ENCODE measurements around the gene RAB1A. TPM values are rescaled to one million over a fixed set of nuclear protein-coding genes. Genes with fewer than 3 reads are reported as not detected.
"Not testable (repeated sequence)": the region's sequence is repeated elsewhere in the genome, so short reads cannot be mapped to it uniquely, and the experiment has no call there.

Gene RAB1A
- total RNA-seq (2014; rRNA removed; shearing (Covaris generic)), result 118 and 127 TPM in 2 replicates

DNA sequence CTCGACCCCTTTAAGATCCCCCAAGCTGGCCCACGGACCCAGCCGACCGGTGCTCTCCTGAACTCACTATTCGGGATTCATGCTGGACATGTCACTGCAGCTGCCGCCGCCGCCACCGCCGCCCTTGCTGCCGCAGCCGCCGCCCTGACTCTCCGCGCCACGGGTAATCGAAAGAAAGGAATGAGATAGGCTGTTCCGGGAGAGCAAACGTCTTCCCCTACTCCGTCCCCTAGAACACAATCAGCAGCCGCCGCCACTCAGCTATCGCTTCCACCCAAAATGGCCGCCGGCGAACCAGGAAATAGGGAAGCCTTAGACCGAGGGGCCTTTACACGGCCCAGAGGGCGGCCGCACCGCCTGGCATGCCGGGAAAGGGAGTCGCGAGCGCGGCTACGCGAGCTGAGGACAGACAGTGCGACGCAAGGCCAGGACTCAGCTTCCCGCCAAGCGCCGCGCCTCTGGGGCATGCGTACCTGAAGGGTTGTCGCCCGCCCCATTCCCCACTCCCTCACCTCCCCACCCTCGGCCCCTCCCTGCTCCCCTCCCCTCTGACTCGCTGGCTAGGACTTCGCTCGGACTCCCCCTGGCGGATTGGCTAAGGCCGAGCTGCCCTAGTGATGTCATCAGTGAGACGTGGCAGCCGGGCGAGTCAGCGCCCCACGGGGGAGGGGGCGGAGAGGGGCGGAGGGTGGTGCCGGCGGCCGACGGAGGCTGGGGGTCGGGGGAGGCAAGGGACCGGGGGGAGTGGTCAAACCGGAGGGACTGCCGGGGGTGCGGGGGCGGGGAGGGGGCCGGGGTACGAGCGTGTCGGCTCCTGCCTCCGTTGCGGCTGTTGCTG is at the start of gene RAB1A:
Gene RAB1A, minus strand, starts transcription at position 281 of the 838 bp plus-strand sequence. Its CDS starts 191 bp downstream, at position 90.
- peak; percentile 100 for DNase-seq
- Histone ChIP-seq H3K27ac (peak within 1 kb of the TSS; percentile 82), H3K27me3 (no peaks in the 10 kb centered on the region), H3K4me1 (peaks cover 3% of the 10 kb centered on the region; the same call in 1 of the 2 replicates), H3K9me3 (replicated peaks) (no peaks in the 10 kb centered on the region), H3K4me3 (peak within 1 kb of the TSS; percentile 93), H3K36me3 (no peaks in the 10 kb centered on the region; the same call in 1 of the 2 replicates)

DNA sequence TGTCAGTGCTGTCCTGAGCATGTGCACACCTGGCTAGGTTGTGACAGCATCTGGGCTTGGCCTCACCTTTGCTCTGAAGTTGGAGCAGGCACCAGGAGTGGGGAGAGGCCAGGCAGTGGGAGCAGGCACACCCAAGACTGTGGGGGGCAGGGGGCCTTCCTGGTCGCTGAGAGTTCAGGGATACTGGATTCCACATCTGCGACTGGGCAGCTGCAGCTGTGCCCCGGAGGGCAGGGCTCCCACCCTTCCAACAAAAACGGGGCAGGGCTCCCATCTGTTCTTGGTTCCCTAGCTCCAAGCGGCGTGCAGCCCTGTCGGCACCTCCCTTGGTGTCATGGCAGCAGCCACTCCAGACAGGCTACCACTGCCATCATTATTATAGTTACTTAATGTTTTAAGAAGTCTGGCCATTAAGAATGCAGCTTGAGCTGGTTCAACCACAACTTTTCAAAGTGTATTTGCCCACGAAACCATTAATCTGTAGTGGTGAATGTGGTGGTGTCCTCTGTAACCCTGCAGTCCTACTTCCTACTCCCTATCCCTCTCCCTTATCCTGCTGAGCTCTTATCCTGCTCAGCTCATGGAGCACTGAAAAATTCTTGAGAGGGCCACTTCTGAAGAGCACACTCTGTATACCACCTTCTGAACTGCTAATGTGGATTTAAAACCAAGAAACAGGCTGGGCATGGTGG is 48.0 kb upstream of the RAB1A start:
- peak; percentile 36 to 51 for DNase-seq
- peaks cover 6% of the 10 kb centered on the region; the same call in 1 of the 2 replicates for H3K27me3 ChIP-seq
- no peaks in the 10 kb centered on the region for H3K9me3 ChIP-seq (replicated peaks)
- no peak overlapping the region for H3K4me3 ChIP-seq
- no peaks in the 10 kb centered on the region for H3K4me1 ChIP-seq
- no peaks in the 10 kb centered on the region for H3K36me3 ChIP-seq
- H3K27ac ChIP-seq, result no peak overlapping the region

DNA sequence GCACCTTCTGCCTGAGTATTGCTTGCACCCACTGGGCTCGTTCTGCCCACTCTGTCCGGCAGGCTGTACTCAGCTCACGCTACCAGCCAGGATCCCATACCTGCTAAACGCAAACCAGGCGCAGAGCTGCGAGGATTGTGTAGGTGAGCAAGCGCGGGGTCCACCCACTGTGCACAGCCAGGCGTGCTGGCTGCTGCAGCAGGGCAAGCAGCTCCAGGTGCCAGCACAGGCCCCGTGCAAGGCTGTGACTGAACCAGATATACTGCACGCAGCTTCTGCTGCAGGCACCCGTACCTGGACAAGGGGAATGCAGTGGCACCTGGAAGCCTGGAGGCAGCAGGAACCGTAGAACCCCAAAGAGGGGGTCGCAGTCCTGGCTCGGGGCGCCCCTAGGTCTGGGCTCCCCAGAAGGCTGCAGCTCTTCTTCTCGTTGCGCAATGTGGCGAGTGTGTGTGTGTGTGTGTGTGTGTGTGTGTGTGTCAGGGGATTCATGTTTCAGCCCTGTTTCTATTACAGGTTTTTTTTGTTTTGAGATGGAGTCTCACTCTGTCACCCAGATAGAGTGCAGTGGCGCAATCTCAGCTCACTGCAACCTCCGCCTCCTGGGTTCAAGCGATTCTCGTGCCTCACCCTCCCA is 46.1 kb upstream of the RAB1A start:
- Histone ChIP-seq H3K4me1 (no peaks in the 10 kb centered on the region), H3K36me3 (no peaks in the 10 kb centered on the region), H3K9me3 (replicated peaks) (no peaks in the 10 kb centered on the region), H3K4me3 (no peak overlapping the region), H3K27ac (no peak overlapping the region), H3K27me3 (peaks cover 6% of the 10 kb centered on the region; the same call in 1 of the 2 replicates)
- DNase-seq, result no peak

DNA sequence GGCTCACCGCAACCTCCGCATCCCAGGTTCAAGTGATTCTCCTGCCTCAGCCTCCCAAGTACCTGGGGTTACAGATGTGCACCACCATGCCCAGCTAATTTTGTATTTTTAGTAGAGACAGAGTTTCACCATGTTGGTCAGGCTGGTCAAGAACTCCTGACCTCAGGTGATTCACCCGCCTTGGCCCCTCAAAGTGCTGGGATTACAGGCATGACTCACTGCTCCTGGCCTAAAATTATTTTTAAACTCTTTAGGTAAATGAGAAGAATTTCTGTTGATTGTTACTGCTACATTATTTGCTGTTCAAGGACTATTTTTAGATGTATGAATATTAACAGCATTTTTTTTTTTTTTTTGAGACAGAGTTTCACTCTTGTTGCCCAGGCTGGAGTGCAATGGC is 44.1 kb upstream of the RAB1A start:
- H3K27ac ChIP-seq; H3K27me3 ChIP-seq; H3K9me3 ChIP-seq (replicated peaks); H3K4me1 ChIP-seq; H3K36me3 ChIP-seq; DNase-seq; H3K4me3 ChIP-seq: not testable (repeated sequence)

DNA sequence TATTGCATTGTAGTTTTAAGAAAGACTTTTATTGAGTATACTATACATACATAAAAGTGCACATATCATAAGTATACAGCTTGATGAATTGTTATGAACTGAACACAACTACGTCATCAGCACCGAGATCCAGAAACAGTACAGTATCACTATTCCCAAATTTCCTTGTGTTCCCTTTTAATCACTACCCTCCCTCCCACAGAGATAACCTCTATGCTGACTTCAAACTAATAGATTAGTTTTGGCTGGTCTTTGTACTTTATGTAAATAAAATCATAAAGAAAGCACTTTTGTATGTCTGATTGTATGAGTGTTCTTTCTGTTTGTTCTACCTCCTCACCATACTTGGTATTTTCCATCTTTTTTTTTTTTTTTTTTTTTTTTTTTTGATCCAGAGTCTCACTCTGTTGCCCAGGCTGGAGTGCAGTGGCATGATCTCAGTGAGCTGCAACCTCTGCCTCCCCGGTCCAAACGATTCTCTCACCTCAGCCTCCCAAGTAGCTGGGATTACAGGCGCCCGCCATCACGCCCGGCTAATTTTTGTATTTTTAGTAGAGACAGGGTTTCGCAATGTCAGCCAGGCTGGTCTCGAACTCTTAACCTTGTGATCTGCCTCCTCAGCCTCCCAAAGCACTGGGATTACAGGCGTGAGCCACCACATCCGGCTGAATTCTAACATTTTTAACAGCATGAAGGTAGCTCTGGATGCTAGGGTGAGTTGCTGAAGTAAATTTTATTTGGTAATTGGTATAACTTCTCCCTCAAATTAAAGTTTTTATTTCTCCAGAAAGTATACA is 43.3 kb upstream of the RAB1A start:
- no peak overlapping the region for H3K27ac ChIP-seq
- no peaks in the 10 kb centered on the region for H3K36me3 ChIP-seq
- no peak for DNase-seq
- H3K9me3 ChIP-seq (replicated peaks), result no peaks in the 10 kb centered on the region
- H3K4me1 ChIP-seq, result no peaks in the 10 kb centered on the region
- H3K27me3 ChIP-seq, result no peaks in the 10 kb centered on the region; the same call in 1 of the 2 replicates
- no peak overlapping the region for H3K4me3 ChIP-seq

DNA sequence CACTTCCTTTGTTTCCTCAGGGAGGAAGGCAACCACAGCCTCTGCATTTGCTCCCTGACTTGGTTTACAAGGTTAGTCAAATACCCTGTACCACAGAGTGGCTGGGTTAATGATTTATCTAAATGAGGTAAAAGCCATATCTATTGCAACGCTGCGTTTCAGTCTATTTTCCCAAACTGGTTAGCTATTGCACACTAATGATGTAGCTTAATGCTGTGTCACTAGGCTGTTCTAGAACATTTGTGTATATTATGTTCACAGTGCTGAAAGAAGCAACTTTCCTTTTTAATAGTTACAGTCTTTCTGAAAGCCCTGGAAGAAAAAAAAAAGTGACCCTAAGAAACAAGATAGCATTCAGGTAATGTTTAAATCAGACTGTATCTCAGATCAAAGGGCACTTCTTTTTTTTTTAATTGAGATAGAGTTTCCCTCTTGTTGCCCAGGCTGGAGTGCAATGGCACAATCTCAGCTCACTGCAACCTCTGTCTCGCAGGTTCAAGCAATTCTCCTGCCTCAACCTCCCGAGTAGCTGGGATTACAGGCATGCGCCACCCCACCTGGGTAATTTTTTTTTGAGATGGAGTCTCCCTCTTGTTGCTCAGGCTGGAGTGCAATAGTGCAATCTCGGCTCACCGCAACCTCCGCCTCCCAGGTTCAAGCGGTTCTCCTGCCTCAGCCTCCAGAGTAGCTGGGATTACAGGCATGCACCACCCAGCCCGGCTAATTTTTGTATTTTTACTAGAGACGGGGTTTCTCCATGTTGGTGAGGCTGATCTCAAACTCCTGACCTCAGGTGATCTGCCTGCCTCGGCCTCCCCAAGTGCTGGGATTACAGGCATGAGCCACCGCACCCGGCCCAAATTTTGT is 40.9 kb upstream of the RAB1A start:
- H3K4me3 ChIP-seq; H3K27ac ChIP-seq; H3K36me3 ChIP-seq; H3K9me3 ChIP-seq (replicated peaks); DNase-seq; H3K27me3 ChIP-seq; H3K4me1 ChIP-seq: not testable (repeated sequence)

DNA sequence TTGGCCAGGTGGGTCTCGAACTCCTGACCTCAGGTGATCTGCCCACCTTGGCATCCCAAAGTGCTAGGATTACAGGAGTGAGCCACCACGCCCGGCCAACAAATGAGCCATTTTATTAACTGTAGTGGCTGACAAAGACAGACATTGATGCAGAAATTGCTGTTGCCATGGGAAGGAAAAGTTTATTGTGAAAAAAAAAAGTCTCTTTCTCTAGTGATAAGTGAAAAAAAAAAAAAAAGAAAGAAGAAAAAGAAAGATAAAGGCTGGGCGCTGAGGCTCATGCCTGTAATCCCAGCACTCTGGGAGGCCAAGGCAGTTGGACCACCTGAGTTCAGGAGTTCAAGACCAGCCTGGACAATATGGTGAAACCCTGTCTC is 39.8 kb upstream of the RAB1A start:
- H3K27me3 ChIP-seq, result no peaks in the 10 kb centered on the region

DNA sequence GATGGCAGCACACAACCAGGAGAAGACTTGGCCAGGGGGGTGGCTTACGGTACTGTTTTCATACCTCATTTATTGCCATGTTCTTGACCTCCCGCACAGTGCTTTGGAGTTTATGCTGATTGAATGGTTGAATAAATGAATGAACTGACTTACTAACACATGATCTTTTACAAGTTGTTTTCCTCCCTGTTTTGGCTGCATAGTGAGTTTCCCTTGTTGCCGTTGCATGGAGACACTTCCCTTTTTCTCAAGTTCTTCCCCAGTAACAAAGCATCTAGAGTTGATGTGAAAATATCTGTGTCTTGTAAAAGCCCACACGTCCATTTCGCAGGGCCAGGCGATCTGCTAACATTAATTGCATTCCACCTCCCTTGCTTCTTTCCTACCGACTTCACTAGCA is 35.7 kb upstream of the RAB1A start:
- H3K36me3 ChIP-seq, result no peaks in the 10 kb centered on the region
- H3K27me3 ChIP-seq, result no peaks in the 10 kb centered on the region
- no peaks in the 10 kb centered on the region for H3K4me1 ChIP-seq
- DNase-seq, result no peak
- no peaks in the 10 kb centered on the region for H3K9me3 ChIP-seq (replicated peaks)
- H3K27ac ChIP-seq, result no peak overlapping the region
- no peak overlapping the region for H3K4me3 ChIP-seq

More for the DNA sequence above, 39.8 kb upstream of the RAB1A start:
- Histone ChIP-seq H3K4me1 (no peaks in the 10 kb centered on the region), H3K27ac (no peak overlapping the region), H3K4me3 (no peak overlapping the region), H3K9me3 (replicated peaks) (no peaks in the 10 kb centered on the region), H3K36me3 (no peaks in the 10 kb centered on the region)
- DNase-seq, result no peak

DNA sequence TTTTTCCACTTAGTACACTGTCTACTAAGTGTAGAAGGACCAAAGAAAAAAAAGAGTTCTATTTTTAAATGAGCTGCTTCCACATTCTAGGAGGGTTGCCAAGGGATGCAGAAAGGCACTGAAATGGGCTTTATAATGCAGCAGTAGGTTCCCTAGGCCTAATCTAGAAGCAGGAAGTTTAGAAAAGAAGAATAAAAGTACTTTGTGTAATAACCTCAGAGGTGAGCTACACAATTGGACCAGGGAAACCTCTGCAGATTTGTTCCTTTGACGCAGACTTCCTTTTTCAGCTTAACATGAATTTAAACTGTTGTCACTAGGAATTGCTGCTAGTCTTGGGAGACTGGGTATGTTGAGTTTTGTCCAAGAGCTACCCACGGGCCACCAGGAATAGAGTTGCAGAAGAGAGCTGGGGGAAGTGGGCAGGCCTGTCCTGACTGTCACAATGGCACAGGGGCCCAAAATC is 34.6 kb upstream of the RAB1A start:
- no peak overlapping the region for H3K4me3 ChIP-seq

DNA sequence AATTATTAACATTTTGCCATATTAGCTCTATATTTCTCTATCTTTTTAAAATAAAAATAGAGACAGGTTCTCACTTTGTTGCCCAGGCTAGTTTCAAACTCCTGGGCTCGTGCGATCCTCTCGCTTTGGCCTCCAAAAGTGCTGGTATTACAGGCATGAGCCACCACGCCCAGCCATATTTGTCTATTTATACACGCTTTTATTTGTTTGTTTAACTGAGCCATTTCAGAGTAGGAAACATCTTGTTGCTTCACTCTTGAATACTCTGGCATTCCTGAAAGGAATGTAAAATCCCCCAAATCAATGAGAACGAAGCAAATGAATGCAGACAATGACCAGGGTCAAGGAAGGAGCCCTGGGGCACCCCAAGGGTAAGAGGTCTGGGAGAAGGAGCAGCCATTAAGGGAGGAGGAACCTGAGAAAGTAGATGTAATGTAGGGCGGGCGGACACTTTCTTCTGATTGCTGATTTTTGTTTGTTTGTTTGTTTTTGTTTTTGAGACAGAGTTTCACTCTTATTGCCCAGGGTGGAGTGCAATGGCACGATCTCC is 31.7 kb upstream of the RAB1A start:
- H3K36me3 ChIP-seq, result no peaks in the 10 kb centered on the region
- H3K27ac ChIP-seq, result no peak overlapping the region
- no peak overlapping the region for H3K4me3 ChIP-seq
- H3K9me3 ChIP-seq (replicated peaks), result no peaks in the 10 kb centered on the region
- H3K4me1 ChIP-seq, result peaks cover 10% of the 10 kb centered on the region; the same call in 1 of the 2 replicates
- H3K27me3 ChIP-seq, result no peaks in the 10 kb centered on the region
- no peak for DNase-seq

More for the DNA sequence above, 34.6 kb upstream of the RAB1A start:
- H3K27me3 ChIP-seq, result no peaks in the 10 kb centered on the region
- no peaks in the 10 kb centered on the region for H3K36me3 ChIP-seq
- no peak overlapping the region for H3K27ac ChIP-seq
- H3K9me3 ChIP-seq (replicated peaks), result no peaks in the 10 kb centered on the region
- DNase-seq, result no peak
- peaks cover 5% of the 10 kb centered on the region; the same call in 1 of the 2 replicates for H3K4me1 ChIP-seq

DNA sequence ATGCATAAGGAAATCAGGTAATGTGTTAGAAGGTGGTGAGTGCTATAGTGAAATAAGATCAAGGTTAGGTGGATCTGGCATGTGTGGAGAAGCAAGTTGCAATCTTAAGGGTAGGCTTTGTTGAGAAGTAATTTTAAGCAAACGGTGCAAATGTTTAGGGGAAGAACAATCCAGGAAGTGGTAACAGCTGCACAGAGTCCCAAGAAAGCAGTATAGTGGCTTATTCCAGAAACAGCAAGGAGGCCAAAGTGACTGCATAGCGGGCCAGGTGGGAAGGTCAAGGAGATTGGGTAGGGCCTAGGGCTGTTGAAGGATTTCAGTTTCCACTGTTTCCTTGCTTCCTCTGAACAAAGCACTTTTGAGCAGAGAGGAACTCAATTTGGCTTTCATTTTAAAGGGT is 30.0 kb upstream of the RAB1A start:
- Histone ChIP-seq H3K9me3 (replicated peaks) (no peaks in the 10 kb centered on the region), H3K27ac (no peak overlapping the region), H3K4me3 (no peak overlapping the region), H3K36me3 (no peaks in the 10 kb centered on the region), H3K4me1 (peaks cover 10% of the 10 kb centered on the region; the same call in 1 of the 2 replicates), H3K27me3 (no peaks in the 10 kb centered on the region)
- DNase-seq, result peak in 1 of 2 experiments; percentile 39

DNA sequence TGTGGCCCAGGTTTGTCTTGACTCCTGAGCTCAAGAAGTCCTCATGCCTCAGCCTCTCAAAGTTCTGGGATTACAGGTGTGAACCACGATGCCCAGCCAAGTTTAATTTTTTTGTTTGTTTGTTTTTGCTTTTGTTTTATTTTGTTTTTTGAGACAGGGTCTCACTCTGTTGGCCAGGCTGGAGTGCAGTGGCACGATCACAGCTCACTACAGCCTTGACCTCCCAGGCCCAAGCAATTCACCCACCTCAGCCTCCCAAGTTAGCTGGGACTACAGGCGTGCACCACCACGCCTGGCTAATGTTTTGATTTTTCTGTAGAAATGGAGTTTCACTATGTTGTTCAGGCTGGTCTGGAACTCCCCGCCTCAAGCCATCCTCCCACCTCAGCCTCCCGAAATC is 29.4 kb upstream of the RAB1A start:
- Histone ChIP-seq H3K4me3 (no peak overlapping the region), H3K27me3 (no peaks in the 10 kb centered on the region), H3K36me3 (no peaks in the 10 kb centered on the region), H3K4me1 (peaks cover 10% of the 10 kb centered on the region; the same call in 1 of the 2 replicates), H3K9me3 (replicated peaks) (no peaks in the 10 kb centered on the region), H3K27ac (no peak overlapping the region)
- DNase-seq, result no peak

DNA sequence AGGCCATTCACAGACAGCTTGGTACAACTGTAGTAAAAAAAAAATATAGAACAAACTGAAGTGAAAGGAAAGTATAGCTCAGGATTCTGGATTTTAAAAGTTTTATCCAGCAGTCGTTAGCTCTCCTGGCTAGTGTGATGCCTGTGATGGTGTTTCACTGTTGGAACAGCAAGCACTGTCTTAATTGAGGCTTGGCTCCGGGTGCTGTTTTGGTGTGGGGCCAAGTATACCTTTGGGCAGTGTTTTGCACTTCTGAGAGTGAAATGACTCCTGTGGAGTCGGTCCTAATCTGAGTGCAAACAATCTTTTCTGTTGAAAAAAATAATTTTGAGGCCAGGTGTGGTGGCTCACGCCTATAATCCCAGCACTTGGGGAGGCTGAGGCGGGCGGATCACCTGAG is 28.7 kb upstream of the RAB1A start:
- no peak for DNase-seq
- Histone ChIP-seq H3K36me3 (no peaks in the 10 kb centered on the region), H3K27me3 (no peaks in the 10 kb centered on the region), H3K4me1 (peaks cover 10% of the 10 kb centered on the region; the same call in 1 of the 2 replicates), H3K4me3 (no peak overlapping the region), H3K9me3 (replicated peaks) (no peaks in the 10 kb centered on the region), H3K27ac (no peak overlapping the region)
